ENCODE results near the gene GRM2.
"Not testable (repeated sequence)": the region's sequence is repeated elsewhere in the genome, so short reads cannot be mapped to it uniquely, and the experiment has no call there.

The GRM2 gene

DNA sequence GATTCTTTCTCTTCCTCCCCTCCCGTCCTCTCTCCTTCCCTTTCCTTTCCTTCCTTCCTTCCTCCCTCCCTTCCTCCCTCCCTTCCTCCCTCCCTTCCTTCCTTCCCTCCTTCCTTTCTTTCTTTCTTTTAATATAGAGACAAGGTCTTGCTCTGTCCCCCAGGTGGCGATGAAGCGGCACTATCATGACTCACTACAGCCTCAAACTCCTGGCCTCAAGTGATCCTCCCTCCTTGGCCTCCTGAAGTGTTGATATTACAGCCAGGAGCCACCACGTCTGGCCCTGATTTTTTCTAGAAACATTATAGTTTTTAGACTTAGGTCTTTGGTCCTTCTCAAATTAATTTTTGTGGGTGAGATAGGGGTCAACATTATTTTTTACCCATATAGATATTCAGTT lies 15.5 kb downstream of the GRM2 start:
- DNase-seq (ENCODE audit: low spot score): no peak

DNA sequence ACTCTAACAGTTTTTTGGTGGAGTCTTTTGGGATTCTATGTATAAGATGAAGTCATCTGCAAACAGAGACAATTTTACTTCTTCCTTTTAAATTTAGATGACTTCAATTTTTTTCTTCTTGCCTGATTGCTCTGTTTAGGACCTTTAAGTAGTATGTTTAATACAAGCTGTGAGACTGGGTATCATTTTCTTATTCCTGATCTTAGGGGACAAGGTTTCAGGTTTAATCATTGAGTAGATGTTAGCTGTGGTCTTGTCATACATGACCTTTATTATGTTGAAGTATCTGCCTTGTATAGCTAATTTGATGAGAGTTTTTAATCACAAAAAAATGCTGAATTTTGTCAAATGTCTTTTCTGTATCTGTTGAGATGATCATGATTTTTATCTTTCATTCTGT lies 20.6 kb downstream of the GRM2 start:
- DNase-seq (ENCODE audit: low spot score): no peak

GRCh38 chr3:51729042-51729633 lies 22.3 kb downstream of the GRM2 start:
- no peak for DNase-seq (ENCODE audit: low spot score)

DNA sequence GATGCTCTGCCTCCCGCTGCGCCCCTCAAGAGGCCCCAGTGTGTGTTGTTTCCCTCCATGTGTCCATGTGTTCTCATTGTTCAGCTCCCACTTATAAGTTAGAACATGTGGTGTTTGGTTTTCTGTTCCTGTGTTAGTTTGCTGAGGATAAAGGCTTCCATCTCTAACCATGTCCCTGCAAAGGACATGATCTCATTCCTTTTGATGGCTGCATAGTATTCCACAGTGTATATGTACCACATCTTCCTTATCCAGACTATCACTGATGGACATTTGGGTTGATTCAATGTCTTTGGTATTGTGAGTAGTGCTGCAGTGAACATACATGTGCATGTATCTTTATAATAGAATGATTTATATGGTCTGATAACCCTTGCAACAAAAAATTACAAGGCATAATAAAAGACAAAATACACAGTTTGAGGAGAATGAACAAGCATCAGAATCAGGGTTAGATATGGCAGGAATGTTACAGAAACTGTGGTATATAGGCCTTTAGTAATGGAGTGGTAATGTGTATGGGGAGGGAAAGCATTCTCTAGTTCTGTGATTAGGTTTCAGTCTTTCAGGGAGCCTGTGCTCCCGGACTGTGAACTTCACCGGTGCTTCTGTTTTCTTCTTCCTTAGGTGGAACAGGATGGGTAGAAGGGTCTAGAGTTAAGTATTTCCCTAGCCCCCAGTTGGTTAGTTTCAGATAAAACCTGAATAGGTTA lies 27.1 kb downstream of the GRM2 start:
- DNase-seq (ENCODE audit: low spot score): no peak

GRCh38 chr3:51734572-51734907 lies 27.7 kb downstream of the GRM2 start:
- no peak for DNase-seq (ENCODE audit: low spot score)

DNA sequence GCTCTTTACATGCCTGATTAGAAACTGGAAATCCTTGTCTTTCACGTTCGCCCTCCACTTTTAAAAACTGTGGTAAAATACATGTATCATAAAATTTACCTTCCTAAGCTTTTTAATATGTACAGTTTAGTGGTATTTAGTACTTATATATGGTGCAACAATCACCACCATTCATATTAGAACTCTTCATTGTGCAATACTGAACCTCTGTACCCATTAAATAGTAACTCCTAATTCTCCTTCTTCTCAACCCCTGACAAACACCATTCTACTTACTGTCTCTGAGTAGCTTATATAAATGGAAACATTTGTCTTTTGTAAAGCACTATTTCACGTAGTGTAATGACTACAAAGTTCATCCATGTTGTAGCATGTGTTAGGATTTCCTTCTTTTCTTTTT lies 28.2 kb downstream of the GRM2 start:
- DNase-seq (ENCODE audit: low spot score): no peak

- DNase-seq (ENCODE audit: low spot score): no peak
Measured at GRCh38 chr3:51735950-51736349, 29.1 kb downstream of the GRM2 start.

- DNase-seq (ENCODE audit: low spot score): no peak
Measured at GRCh38 chr3:51739110-51739509, 32.2 kb downstream of the GRM2 start.

- not testable (repeated sequence) for DNase-seq (ENCODE audit: low spot score)
Measured at GRCh38 chr3:51742320-51742719, 35.5 kb downstream of the GRM2 start.

GRCh38 chr3:51742978-51743377 lies 36.1 kb downstream of the GRM2 start:
- DNase-seq (ENCODE audit: low spot score): not testable (repeated sequence)

DNA sequence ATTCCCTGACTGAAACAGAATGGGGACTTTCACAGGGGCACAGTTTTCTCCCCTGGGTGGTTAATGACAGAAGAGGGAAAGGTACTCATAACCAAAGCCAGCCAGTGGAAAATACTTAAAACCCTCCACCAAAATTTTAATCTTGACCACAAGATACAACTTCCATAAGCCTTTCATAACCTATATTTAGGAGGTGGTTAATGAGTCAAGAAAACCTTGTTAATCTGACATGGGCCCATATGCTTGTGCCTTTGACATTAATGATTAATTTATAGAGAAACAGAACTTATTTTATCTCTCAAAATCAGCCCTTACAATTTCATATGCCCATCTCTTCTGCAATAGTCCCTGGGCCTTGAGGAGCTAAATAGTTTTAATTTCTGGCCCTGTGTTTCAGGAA lies 41.0 kb downstream of the GRM2 start:
- DNase-seq (ENCODE audit: low spot score): no peak

DNA sequence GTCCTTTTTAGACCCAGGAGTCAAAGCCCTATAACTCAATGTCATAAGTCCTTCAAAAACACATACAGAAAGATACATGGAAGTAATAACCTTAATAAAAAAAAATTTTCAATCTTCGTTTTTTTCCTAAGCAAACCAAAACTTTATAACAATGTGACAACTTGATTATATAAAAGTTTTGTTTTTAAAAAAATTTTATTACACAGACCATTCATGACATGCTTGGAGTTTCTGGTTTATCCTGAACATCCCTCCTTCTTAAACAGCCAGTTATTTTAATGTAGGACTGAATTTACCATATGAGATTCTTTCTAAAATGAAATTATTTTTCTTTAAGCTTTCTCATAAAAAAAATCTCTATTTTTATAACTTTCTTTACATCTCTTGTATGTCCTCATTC lies 41.5 kb downstream of the GRM2 start:
- DNase-seq (ENCODE audit: low spot score): no peak

GRCh38 chr3:51750878-51751277 lies 44.0 kb downstream of the GRM2 start:
- DNase-seq (ENCODE audit: low spot score): no peak

DNA sequence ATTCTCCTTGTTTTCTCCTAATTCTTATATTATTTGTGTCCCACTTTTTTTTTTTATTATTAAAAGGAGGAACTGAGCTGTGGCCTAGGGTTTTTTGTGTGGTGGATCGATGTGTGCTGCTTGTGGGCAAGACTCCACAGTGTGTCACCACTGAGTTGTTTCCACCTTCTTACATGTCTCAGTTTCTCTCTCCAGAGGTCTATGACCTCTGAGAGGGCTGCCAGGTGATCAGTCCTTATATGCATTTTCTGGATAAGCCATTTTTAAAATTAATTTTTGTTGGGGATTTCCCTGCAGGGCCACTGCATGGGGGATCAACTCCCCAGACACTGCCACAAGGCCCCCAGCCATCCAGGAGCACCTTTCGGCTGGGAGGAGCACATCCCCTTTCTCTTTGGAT lies 44.4 kb downstream of the GRM2 start:
- DNase-seq (ENCODE audit: low spot score): no peak

DNA sequence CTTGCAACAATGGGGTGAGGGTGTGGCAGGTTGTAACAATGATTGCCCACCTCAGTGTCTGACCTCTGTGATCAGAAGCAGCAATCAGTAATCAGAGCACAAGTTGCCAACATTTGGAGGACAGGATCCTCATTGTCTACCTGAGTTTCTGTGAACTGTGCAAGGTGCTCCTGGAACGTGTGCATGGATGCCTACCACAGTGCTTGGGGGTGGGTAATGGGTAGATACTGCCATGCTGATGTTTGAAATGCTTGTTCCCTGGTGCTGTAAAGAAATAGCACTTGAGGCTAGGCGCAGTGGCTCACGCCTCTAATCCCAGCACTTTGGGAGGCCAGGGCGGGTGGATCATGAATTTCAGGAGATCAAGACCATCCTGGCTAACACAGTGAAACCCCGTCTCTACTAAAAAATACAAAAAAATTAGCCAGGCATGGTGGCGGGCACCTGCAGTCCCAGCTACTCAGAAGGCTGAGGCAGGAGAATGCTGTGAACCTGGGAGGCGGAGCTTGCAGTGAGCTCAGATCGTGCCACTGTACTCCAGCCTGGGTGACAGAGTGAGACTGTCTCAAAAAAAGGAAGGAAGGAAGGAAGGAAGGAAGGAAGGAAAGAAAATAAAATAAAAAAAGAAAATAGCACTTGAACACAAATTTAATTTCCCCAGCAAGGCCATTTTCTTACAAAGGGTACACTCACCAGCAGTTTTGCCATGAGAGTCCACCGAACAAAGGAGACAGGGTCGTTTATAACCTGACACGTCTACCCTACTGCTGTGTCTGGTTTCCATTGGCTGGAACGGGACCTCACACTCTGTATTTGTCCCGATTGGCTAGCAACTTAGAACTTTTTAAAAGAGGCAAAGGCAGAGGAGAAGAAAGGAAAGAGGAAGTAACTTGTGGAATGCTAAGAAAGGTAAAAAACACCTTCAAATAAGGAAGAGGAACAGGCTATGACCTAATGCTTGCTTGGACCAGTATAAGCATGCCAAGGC lies 47.2 kb downstream of the GRM2 start:
- DNase-seq (ENCODE audit: low spot score): not testable (repeated sequence)

- no peak for DNase-seq (ENCODE audit: low spot score)
Measured at GRCh38 chr3:51759203-51759602, 52.3 kb downstream of the GRM2 start.

Measured in ecto neural progenitor cell (in vitro differentiated cells).